HepG2 (cell line): ENCODE results near the gene FRMD4B.

Source experiments
- EP300 ChIP-seq, 3 experiments: sonication (generic) in 1 of 3; formaldehyde crosslinking in 1 of 3; IDR thresholded peaks; 2 replicates each; pipeline versions ENCODE4 v1.5.1 to v1.6.1; 2011 to 2020; ENCODE audit warnings: low read depth in 2 of 3, low read length in 2 of 3, borderline replicate concordance in 1 of 3, improper control_type of control experiment in 1 of 3, mild to moderate bottlenecking in 1 of 3, missing genetic modification reagents in 1 of 3, moderate library complexity in 1 of 3
- FOXK1 ChIP-seq: sonication (generic); formaldehyde crosslinking; IDR thresholded peaks from 2 replicates; pipeline ENCODE4 v1.4.0; 2020; ENCODE audit warnings: low read depth, missing genetic modification reagents, borderline replicate concordance
- PITX1 ChIP-seq: sonication (generic); formaldehyde crosslinking; IDR thresholded peaks from 2 replicates; pipeline ENCODE4 v1.5.1; 2020; ENCODE audit warnings: mild to moderate bottlenecking, missing genetic modification reagents
- PLRG1 ChIP-seq: fragments of 450-650 bp; conservative IDR thresholded peaks from 2 replicates; pipeline ENCODE4 v1.6.1; 2016
- POLR2A ChIP-seq, 2 experiments: IDR thresholded peaks; 2 replicates each; pipeline ENCODE4 v1.6.1; 2011; ENCODE audit warnings: low read depth in 2 of 2, low read length in 2 of 2, mild to moderate bottlenecking in 1 of 2, moderate library complexity in 1 of 2; ENCODE audit not compliant: insufficient read depth in 1 of 2
- POLR2AphosphoS5 ChIP-seq: IDR thresholded peaks from 2 replicates; pipeline ENCODE4 v1.6.1; 2012; ENCODE audit warnings: low read depth, low read length
- ZFP41 ChIP-seq: sonication (generic); formaldehyde crosslinking; IDR thresholded peaks from 2 replicates; pipeline ENCODE4 v1.4.0; 2020; ENCODE audit warnings: mild to moderate bottlenecking, missing genetic modification reagents, borderline replicate concordance
- ZNF335 ChIP-seq: sonication (generic); formaldehyde crosslinking; IDR thresholded peaks from 2 replicates; pipeline ENCODE4 v1.4.0; 2020; ENCODE audit warnings: missing genetic modification reagents
- ZNF761 ChIP-seq: sonication (generic); formaldehyde crosslinking; conservative IDR thresholded peaks from 2 replicates; pipeline ENCODE4 v1.4.0; 2020; ENCODE audit warnings: mild to moderate bottlenecking, missing genetic modification reagents
- ZNF775 ChIP-seq: sonication (generic); formaldehyde crosslinking; IDR thresholded peaks from 2 replicates; pipeline ENCODE4 v1.4.0; 2020; ENCODE audit warnings: missing genetic modification reagents, mild to moderate bottlenecking, moderate library complexity, borderline replicate concordance
- TF ChIP-seq, protein P1 (sequence below): IDR thresholded peaks from 2 replicates; pipeline ENCODE4 v1.6.1; 2016; ENCODE audit warnings: missing biosample characterization, missing genetic modification reagents, low read depth
- TF ChIP-seq, protein P2 (sequence below): sonication (generic); formaldehyde crosslinking; IDR thresholded peaks from 2 replicates; pipeline ENCODE4 v1.9.0; 2021; ENCODE audit warnings: missing genetic modification reagents, borderline replicate concordance
- TF ChIP-seq, protein P3 (sequence below): fragments of 450-650 bp; IDR thresholded peaks from 2 replicates; pipeline ENCODE4 v1.6.1; 2017; ENCODE audit warnings: mild to moderate bottlenecking
- TF ChIP-seq, protein P4 (sequence below): sonication (generic); formaldehyde crosslinking; conservative IDR thresholded peaks from 2 replicates; pipeline ENCODE4 v1.8.0; 2022; ENCODE audit warnings: missing genetic modification reagents

DNA sequence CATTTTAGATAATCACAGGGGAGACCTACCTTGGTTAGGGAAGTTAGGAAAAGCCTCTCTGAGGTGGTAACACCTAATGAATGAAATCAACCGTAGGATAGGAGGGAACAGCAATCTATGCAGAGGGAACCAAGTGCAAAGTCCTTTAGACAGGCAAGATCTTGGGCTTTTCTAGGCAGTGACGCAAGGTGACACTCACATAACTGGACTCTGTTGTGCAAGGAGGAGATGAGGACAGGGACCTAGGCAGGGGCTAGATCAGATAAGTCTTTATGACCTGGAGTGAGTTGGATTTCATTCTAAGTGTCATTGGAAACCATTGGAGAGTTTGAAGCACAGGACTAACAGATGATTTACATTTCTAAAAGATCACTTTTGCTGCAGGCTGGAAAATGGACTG lies 258.9 kb downstream of the FRMD4B start:
- TF ChIP-seq ZNF775 (CRISPR knock-in tag) (no peak), FOXK1 (CRISPR knock-in tag) (no peak), EP300 (IDR thresholded peaks at IDR 0.05; ENCODE audit: low read depth in 2 of 2, low read length in 2 of 2) (no peak), EP300 (CRISPR knock-in tag; IDR thresholded peaks at IDR 0.05; ENCODE audit: borderline replicate concordance) (no peak), ZNF761 (CRISPR knock-in tag) (no peak), ZNF335 (CRISPR knock-in tag) (no peak), PLRG1 (no peak), PITX1 (CRISPR knock-in tag) (no peak), ZFP41 (CRISPR knock-in tag) (no peak), POLR2A (IDR thresholded peaks at IDR 0.05; ENCODE audit: insufficient read depth in 1 of 2, low read depth in 2 of 2, low read length in 2 of 2) (no peak), POLR2AphosphoS5 (no peak)
- TF ChIP-seq, protein P1, sequence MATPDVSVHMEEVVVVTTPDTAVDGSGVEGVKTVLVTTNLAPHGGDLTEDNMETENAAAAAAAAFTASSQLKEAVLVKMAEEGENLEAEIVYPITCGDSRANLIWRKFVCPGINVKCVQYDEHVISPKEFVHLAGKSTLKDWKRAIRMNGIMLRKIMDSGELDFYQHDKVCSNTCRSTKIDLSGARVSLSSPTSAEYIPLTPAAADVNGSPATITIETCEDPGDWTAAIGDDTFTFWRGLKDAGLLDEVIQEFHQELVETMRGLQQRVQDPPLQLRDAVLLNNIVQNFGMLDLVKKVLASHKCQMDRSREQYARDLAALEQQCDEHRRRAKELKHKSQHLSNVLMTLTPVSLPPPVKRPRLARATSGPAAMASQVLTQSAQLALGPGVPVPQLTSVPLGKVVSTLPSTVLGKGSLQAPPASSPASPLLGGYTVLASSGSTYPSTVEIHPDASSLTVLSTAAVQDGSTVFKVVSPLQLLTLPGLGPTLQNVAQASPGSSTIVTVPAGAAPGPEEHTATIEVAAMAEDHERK (CRISPR knock-in tag), result no peak
- TF ChIP-seq, protein P2, sequence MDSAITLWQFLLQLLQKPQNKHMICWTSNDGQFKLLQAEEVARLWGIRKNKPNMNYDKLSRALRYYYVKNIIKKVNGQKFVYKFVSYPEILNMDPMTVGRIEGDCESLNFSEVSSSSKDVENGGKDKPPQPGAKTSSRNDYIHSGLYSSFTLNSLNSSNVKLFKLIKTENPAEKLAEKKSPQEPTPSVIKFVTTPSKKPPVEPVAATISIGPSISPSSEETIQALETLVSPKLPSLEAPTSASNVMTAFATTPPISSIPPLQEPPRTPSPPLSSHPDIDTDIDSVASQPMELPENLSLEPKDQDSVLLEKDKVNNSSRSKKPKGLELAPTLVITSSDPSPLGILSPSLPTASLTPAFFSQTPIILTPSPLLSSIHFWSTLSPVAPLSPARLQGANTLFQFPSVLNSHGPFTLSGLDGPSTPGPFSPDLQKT, result no peak
- TF ChIP-seq, protein P3, sequence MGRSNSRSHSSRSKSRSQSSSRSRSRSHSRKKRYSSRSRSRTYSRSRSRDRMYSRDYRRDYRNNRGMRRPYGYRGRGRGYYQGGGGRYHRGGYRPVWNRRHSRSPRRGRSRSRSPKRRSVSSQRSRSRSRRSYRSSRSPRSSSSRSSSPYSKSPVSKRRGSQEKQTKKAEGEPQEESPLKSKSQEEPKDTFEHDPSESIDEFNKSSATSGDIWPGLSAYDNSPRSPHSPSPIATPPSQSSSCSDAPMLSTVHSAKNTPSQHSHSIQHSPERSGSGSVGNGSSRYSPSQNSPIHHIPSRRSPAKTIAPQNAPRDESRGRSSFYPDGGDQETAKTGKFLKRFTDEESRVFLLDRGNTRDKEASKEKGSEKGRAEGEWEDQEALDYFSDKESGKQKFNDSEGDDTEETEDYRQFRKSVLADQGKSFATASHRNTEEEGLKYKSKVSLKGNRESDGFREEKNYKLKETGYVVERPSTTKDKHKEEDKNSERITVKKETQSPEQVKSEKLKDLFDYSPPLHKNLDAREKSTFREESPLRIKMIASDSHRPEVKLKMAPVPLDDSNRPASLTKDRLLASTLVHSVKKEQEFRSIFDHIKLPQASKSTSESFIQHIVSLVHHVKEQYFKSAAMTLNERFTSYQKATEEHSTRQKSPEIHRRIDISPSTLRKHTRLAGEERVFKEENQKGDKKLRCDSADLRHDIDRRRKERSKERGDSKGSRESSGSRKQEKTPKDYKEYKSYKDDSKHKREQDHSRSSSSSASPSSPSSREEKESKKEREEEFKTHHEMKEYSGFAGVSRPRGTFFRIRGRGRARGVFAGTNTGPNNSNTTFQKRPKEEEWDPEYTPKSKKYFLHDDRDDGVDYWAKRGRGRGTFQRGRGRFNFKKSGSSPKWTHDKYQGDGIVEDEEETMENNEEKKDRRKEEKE, result no peak
- TF ChIP-seq, protein P4, sequence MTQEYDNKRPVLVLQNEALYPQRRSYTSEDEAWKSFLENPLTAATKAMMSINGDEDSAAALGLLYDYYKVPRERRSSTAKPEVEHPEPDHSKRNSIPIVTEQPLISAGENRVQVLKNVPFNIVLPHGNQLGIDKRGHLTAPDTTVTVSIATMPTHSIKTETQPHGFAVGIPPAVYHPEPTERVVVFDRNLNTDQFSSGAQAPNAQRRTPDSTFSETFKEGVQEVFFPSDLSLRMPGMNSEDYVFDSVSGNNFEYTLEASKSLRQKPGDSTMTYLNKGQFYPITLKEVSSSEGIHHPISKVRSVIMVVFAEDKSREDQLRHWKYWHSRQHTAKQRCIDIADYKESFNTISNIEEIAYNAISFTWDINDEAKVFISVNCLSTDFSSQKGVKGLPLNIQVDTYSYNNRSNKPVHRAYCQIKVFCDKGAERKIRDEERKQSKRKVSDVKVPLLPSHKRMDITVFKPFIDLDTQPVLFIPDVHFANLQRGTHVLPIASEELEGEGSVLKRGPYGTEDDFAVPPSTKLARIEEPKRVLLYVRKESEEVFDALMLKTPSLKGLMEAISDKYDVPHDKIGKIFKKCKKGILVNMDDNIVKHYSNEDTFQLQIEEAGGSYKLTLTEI, result no peak
